GM21367 (cell line): ENCODE data around the gene BCL11B.
"Not testable (repeated sequence)": the region's sequence is repeated elsewhere in the genome, so short reads cannot be mapped to it uniquely, and the experiment has no call there.

Source experiments
- ATAC-seq: cut with Tn5 transposase; IDR thresholded peaks from one replicate; pipeline ENCODE4 v1.9.1; 2021; ENCODE audit not compliant: unreplicated experiment

Gene BCL11B

GRCh38 chr14:99242238-99242637 lies 29.8 kb downstream of the BCL11B start:
- ATAC-seq, result no peak

GRCh38 chr14:99241325-99242010 lies 30.5 kb downstream of the BCL11B start:
- ATAC-seq, result no peak

- ATAC-seq, result no peak
These were observed 31.2 kb downstream of the BCL11B start for GRCh38 chr14:99240627-99241324.

- ATAC-seq, result no peak
These were observed 32.3 kb downstream of the BCL11B start for GRCh38 chr14:99239661-99240092.

- no peak for ATAC-seq
These were observed 33.8 kb downstream of the BCL11B start for GRCh38 chr14:99238216-99238615.

GRCh38 chr14:99237288-99237687 lies 34.7 kb downstream of the BCL11B start:
- no peak for ATAC-seq

GRCh38 chr14:99236386-99237138 lies 35.4 kb downstream of the BCL11B start:
- no peak for ATAC-seq

GRCh38 chr14:99235582-99236320 lies 36.2 kb downstream of the BCL11B start:
- ATAC-seq, result no peak

GRCh38 chr14:99234961-99235571 lies 36.9 kb downstream of the BCL11B start:
- no peak for ATAC-seq

GRCh38 chr14:99234355-99234754 lies 37.6 kb downstream of the BCL11B start:
- ATAC-seq, result no peak

GRCh38 chr14:99233222-99234035 lies 38.6 kb downstream of the BCL11B start:
- ATAC-seq, result no peak

- no peak for ATAC-seq
These were observed 39.2 kb downstream of the BCL11B start for GRCh38 chr14:99232714-99233214.

- no peak for ATAC-seq
These were observed 39.9 kb downstream of the BCL11B start for GRCh38 chr14:99231850-99232713.

- ATAC-seq, result no peak
These were observed 40.7 kb downstream of the BCL11B start for GRCh38 chr14:99231161-99231849.

GRCh38 chr14:99230208-99231151 lies 41.5 kb downstream of the BCL11B start:
- ATAC-seq, result no peak

GRCh38 chr14:99229654-99230207 lies 42.3 kb downstream of the BCL11B start:
- ATAC-seq, result no peak

GRCh38 chr14:99228760-99229159 lies 43.2 kb downstream of the BCL11B start:
- not testable (repeated sequence) for ATAC-seq
